Right lung (tissue), 5 donors: Measurements from ENCODE around the gene SYTL5. TPM values are rescaled to one million over a fixed set of nuclear protein-coding genes. Genes with fewer than 3 reads are reported as not detected.

Source experiments
- DNase-seq, 2 donors: peaks; one replicate each; pipeline ENCODE4 v3.0.0-alpha.2; 2013
- polyA plus RNA-seq, 5 donors: library from polyadenylated mRNA; unstranded; fragments of 120-200 nt; gene quantifications; one replicate each; pipeline versions ENCODE4 v1.2.1 to v1.2.3, GENCODE V29; 2013; ENCODE audit warnings: inconsistent platforms in 1 of 5, low replicate concordance in 1 of 5; ENCODE audit not compliant: insufficient read length in 5 of 5, insufficient read depth in 1 of 5

The SYTL5 gene
- polyA plus RNA-seq, 5 donors = 3.5 to 7.3 (median 4.3) TPM

DNA sequence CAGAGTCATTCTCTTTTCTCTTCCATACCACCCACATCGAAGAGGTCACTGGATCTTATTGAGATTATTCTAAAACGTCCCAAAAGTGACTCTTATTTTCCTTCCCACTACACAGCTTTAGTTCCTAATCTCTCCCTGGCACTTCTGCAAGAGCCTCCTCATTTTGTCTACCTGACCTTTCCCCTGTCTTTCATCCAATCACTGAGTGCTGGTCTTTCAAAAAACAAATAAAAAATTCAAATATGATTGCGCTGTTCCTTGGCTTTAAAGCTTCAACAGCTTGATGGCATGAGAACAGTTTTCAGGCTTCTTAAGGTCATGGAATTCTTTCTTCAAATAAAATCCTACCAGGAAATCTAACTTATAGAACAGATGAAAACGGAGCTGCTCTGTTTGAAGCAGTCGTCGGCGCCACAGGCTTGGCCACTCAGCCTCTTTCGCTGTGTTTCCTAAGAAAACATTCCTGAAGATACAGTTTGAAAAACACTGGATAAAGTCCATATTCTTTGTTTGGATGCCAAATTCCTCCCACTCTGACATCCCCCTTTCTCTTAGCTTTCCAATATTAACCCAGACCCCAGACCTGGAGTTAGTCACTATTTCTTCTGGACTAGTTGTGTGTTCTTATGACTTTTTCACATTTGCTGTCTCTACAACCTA is 12.5 kb downstream of the SYTL5 start:
- peak; percentile 21 to 45 for DNase-seq

DNA sequence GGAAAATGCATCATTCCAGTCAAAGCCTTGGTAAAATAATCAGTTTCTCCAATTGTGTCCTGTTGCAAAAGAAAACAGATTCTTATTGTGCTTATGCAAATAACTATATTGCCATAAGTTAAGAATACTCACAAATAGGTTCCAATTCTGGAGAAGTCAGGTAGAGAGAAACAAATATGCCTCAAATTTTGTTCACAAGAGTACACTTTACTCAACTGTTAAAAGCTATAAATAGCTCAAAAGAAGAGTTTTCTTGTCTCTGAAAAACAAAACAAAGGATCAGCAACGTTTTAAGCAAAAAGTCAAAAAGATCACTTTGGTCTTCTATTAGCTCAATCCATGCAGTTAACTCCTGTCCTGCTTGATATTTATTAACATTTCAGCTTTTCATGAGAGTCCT is 21.9 kb downstream of the SYTL5 start:
- DNase-seq = no peak

DNA sequence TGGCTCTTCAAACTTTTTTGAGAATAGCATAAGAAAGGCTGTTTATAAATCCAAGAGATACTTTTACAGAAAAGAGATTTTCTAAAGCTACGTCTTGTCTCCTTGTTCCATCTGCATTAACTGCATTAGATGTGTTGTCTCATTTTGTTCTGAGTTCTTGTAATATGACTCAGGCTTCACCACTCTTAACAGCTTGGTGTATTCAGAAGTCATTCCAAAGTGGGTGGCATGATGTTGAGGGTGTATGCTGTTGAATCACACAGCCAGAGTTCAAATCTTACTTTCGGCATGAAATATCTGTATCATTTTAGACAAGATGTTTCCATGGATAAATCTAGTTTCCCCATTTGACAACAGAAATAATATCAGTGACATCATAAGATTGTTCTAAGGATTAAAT is 30.1 kb downstream of the SYTL5 start:
- DNase-seq = no peak

- no peak for DNase-seq
These were observed 32.1 kb downstream of the SYTL5 start for GRCh38 chrX:38038501-38038900.

- DNase-seq = no peak
These were observed 34.9 kb downstream of the SYTL5 start for GRCh38 chrX:38041237-38041636.

DNA sequence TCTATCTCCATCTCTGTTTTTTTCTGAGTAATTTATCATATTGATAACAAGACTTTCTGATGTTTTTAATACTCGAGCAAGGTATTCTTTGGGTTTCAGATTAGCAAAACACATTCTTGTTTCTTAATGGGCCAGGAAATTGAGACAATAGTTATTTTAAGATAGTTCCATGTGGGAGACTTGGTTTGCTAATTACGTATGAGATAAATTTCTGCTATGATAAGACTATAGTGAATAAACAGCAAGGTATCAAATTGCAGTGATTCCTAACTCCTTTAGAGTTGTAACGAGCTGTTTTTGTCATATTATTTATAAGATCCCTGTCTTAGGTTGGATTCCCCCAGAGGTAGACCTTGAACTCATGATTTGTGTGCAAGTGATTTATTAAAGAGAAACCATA is 38.3 kb downstream of the SYTL5 start:
- no peak for DNase-seq

- DNase-seq = peak; percentile 9 to 13
These were observed 39.3 kb downstream of the SYTL5 start for GRCh38 chrX:38045538-38046096.

DNA sequence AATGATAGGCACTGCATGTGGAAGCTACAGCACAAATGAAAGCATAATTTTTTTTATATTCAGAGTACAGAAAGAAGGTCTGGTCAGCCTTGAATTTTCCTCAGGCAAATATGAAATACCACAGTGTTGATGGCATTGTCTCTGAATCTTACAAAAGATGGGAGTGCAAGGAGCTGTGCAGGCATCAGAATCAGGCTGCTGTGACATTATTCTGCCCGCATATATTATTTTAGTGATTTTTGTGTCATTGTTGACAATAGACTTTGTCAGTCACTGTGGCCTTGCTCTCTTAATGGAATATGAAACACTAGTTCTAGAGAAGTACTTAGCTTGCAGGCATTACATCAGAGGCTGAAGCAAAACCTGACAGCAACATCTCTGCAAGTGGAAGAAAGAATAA is 42.5 kb downstream of the SYTL5 start:
- no peak for DNase-seq

- no peak for DNase-seq
These were observed 44.5 kb downstream of the SYTL5 start for GRCh38 chrX:38050806-38051205.

DNA sequence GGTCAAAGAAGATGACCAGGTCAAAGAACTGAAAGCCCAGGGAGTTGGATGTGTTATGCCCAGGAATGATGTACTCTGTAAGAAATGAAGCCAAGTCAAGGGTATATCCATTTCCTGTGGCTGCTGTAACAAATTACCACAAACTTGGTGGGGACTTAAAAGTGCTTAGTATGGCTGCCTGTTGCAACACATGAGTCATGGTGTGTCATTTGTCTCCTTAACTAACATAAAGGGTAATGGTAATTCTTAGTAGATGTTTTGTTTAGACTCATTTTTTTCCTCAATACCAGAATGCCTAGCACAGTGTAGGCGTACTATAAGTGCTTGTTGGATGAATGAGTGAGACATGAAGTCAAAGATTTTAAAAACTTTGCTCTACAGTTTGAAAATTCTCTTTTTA is 45.7 kb downstream of the SYTL5 start:
- DNase-seq = no peak

DNA sequence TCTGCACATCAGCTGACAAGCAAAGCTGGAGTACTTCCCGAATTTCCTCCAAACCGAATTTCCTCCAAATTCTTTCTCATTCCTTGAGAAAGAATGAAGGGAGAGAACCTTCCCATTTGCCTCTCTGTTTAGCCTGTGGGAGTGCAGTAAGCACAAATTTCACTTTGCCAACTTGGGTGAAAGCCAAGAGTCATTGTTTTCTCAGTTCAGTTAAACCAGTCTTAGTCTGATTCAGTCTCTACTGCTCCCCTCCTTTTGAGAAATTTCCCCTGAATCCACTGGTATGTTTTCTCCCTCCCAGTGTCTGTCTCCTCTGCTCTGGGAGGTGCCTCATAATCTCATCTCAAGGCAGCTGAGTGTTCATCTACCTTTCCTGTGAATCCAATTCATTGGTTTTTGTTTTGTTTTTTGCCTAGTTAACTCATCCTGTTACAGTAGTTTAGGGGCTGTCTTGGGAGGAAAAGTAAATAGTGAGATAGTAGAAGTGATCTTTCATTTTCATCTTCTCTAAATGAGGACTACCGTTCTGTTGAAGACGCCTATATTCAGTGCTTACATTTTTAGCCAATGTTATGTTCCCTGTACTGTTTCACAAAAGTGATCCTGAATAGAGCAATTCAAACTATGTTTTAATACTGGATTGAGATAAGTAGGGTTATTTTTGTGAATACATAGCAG is 49.0 kb downstream of the SYTL5 start:
- DNase-seq = peak; percentile 19 to 20

DNA sequence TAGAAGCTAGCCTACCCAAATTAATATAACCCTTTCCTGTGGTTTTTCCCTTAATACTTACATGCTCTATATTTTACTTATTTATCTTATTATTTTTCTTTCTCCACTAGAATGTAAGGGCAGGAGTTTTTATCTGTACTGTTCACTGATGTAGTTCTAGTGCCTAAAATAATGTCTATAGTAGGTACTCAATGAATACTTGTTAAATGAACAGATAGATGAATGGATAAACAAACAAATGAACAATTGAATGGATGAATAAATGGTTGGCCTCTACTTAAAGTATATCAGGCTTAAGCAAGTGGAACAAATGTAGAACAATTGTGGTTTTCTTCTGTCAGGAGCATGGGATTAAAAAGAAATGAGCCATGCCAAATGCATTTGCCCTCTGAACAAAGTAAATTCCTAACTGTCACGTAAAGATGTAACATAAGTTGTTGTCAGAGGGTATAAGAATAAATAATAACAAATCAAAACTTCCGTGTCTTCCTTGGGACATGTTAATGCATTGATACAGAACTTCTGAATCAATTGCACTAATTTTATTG is 54.1 kb downstream of the SYTL5 start:
- DNase-seq = no peak

GRCh38 chrX:38061335-38061734 is 55.0 kb downstream of the SYTL5 start:
- DNase-seq = no peak

GRCh38 chrX:38066934-38067333 is 60.6 kb downstream of the SYTL5 start:
- DNase-seq = no peak

DNA sequence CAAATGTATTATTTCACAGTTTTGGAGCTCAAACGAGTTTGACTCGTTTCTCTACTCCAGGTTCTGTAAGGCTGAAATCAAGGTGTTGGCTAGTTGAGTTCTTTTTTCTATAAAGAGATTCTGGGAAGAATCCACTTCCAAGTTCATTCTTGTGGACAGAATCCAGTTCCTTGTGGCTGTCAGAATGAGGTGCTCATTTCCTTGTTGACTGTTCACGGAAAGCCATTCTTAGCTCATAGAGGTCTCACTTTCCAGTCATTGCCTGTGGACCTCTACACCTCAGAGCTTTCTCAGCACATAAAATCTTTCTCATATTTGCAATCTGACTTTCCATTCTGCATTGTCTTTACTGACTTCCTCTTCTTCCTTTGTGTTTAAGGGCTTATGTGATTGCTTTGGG is 62.9 kb downstream of the SYTL5 start:
- no peak for DNase-seq

- DNase-seq = no peak
These were observed 63.6 kb downstream of the SYTL5 start for GRCh38 chrX:38069991-38070390.

- DNase-seq = no peak
These were observed 73.1 kb downstream of the SYTL5 start for GRCh38 chrX:38079463-38079862.

GRCh38 chrX:38080808-38081207 is 74.5 kb downstream of the SYTL5 start:
- DNase-seq = no peak

- no peak for DNase-seq
These were observed 75.6 kb downstream of the SYTL5 start for GRCh38 chrX:38081909-38082308.

GRCh38 chrX:38082309-38082708 is 76.0 kb downstream of the SYTL5 start:
- no peak for DNase-seq

DNA sequence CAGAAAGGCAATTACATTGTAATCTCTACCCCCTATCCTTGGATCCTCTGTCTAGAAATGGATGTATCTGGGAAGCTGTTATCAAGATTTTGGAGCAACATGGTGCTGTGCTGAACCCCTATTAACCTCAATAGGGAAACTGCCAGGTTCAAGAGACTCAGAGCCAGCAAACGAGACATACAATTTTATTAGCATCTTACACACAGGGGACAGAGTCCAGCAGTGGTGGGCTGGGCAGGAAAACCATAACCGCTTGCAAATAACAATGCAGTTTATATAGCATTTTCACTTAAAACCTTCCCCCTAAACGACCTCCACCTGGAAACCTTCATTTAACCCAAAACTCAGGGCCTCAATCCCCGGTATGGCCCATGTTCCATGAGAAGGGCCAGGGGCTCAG is 79.5 kb downstream of the SYTL5 start:
- no peak for DNase-seq

GRCh38 chrX:38086451-38087215 is 80.3 kb downstream of the SYTL5 start:
- DNase-seq = no peak
